ENCODE data around the gene DDX10.

- no peak for TF ChIP-seq CTCF (conservative IDR thresholded peaks at IDR 0.05)
- no peak for TF ChIP-seq ZFX (IDR thresholded peaks at IDR 0.05)
Observed at GRCh38 chr11:108895579-108896480, 231.0 kb downstream of the DDX10 start.
